ENCODE results near the gene SNRNP70.

The SNRNP70 gene

GRCh38 chr19:49157445-49158224 lies 72.4 kb downstream of the SNRNP70 start, which contains the start of gene TRPM4:
TRPM4 (plus strand) TSS chr19:49157792; CDS start chr19:49157867, 75 bp downstream.
- no peak for TF ChIP-seq CTCF (IDR thresholded peaks at IDR 0.05; ENCODE audit: control insufficient read depth, insufficient read depth, low read depth, low read length, missing control alignments)
- DNase-seq (ENCODE audit: low read depth), result no peak
- peak within 1 kb of the TSS; percentile 97 for H3K4me3 ChIP-seq (ENCODE audit: control insufficient read depth, low read depth, low read length)

Data from AG09309 (cell line).